K562 (cell line): Measurements from ENCODE around the gene TMEM270. TPM values are rescaled to one million over a fixed set of nuclear protein-coding genes. Genes with fewer than 3 reads are reported as not detected.

Source experiments
- ATAC-seq: fragments of 200-7000 bp; cut with Tn5 transposase; 3 replicates; pipeline ENCODE4 v1.9.1; 2020; ENCODE audit warnings: moderate library complexity
- BruUV-seq: library from RNA; stranded (reverse); fragments of 400-500 nt; replicated peaks from 2 replicates; lab custom pipeline; 2021; lab: Mats Ljungman, UMichigan
- CTCF ChIA-PET: fragments of 300-600 bp; formaldehyde crosslinking; extraction: SDS; loops from one replicate; lab custom pipeline; 2021; ENCODE audit warnings: low intra/inter-chr PET ratio; lab: Yijun Ruan, JAX
- POLR2A ChIA-PET: fragments of 300-600, 350-650 bp; sonication (Branson Sonifier 250); formaldehyde crosslinking; extraction: SDS; loops from one replicate; lab custom pipeline; 2021; ENCODE audit warnings: antibody characterized with exemption, inconsistent platforms; lab: Yijun Ruan, JAX
- DNase-seq, 4 experiments: peaks; one replicate each; pipeline versions ENCODE4 v3.0.0 to v3.0.0-alpha.2; 2011 to 2018; ENCODE audit warnings: low spot score in 3 of 4, mixed read lengths in 3 of 4; ENCODE audit errors: extremely low read depth in 1 of 4
- FAIRE-seq: peaks from 2 replicates; lab custom pipeline; 2011; peaks lifted over from hg19 to GRCh38; lab: Jason Lieb, UNC
- H2AFZ ChIP-seq: 2 replicates; pipeline ENCODE4 v1.6.0; 2011; ENCODE audit warnings: low read depth, low read length, control low read depth, inconsistent platforms
- H3K27ac ChIP-seq: fragments of 200-600 bp; 3 replicates; pipeline ENCODE4 v1.8.0; 2011; ENCODE audit warnings: low read depth, mild to moderate bottlenecking, control low read depth, inconsistent platforms, low read length, moderate library complexity, mixed read lengths; ENCODE audit errors: extremely low read depth
- H3K27me3 ChIP-seq, 2 experiments: fragments of 300-600 bp in 1 of 2; 2 replicates in 1 of 2; 3 replicates in 1 of 2; pipeline versions ENCODE4 v1.6.0 to v1.8.0; 2011; ENCODE audit warnings: inconsistent platforms in 2 of 2, low read length in 2 of 2, mild to moderate bottlenecking in 1 of 2, mixed read lengths in 1 of 2, moderate library complexity in 1 of 2; ENCODE audit not compliant: control insufficient read depth in 2 of 2, insufficient read depth in 2 of 2
- H3K36me3 ChIP-seq: fragments of 300-600 bp; 3 replicates; pipeline ENCODE4 v1.8.0; 2011; ENCODE audit warnings: mild to moderate bottlenecking, low read length, inconsistent platforms; ENCODE audit not compliant: control insufficient read depth, insufficient read depth
- H3K4me1 ChIP-seq, 2 experiments: fragments of 200-600 bp in 1 of 2; replicated peaks in 1 of 2; 2 replicates in 1 of 2; 3 replicates in 1 of 2; pipeline versions ENCODE4 v1.5.1 to v1.8.0; 2011; ENCODE audit warnings: inconsistent platforms in 2 of 2, low read length in 2 of 2, mild to moderate bottlenecking in 1 of 2, mixed read lengths in 1 of 2, moderate library complexity in 1 of 2; ENCODE audit not compliant: control insufficient read depth in 2 of 2, insufficient read depth in 2 of 2
- H3K4me2 ChIP-seq: 2 replicates; pipeline ENCODE4 v1.6.1; 2011; ENCODE audit warnings: low read length, control low read depth, inconsistent platforms, mixed read lengths; ENCODE audit not compliant: insufficient read depth
- H3K4me3 ChIP-seq: fragments of 200-600 bp; sonication (generic), shearing (Covaris generic); 2 replicates; pipeline ENCODE4 v1.5.1; 2016; ENCODE audit warnings: control low read depth, inconsistent platforms
- H3K79me2 ChIP-seq: fragments of 200-600 bp; 3 replicates; pipeline ENCODE4 v1.8.0; 2011; ENCODE audit warnings: low read length, inconsistent platforms; ENCODE audit not compliant: control insufficient read depth, insufficient read depth
- H3K9ac ChIP-seq, 2 experiments: 2 replicates each; pipeline versions ENCODE4 v1.6.0 to v1.6.1; 2011; ENCODE audit warnings: low read depth in 2 of 2, low read length in 2 of 2, control low read depth in 1 of 2, inconsistent platforms in 1 of 2, mild to moderate bottlenecking in 1 of 2, mixed read lengths in 1 of 2; ENCODE audit not compliant: insufficient read depth in 1 of 2
- H3K9me1 ChIP-seq: one replicate; pipeline ENCODE4 v1.6.0; 2011; ENCODE audit warnings: inconsistent platforms, mild to moderate bottlenecking, low read length, moderate library complexity; ENCODE audit not compliant: control insufficient read depth, insufficient read depth
- H3K9me3 ChIP-seq: replicated peaks from 2 replicates; pipeline ENCODE4 v1.5.1; 2011; ENCODE audit warnings: low read depth, low read length, inconsistent platforms; ENCODE audit not compliant: control insufficient read depth, insufficient read depth
- H4K20me1 ChIP-seq: replicated peaks from 2 replicates; pipeline ENCODE4 v1.6.1; 2011; ENCODE audit warnings: low read length, inconsistent platforms, mixed read lengths; ENCODE audit not compliant: control insufficient read depth, insufficient read depth
- NFYB ChIP-seq: IDR thresholded peaks from 2 replicates; pipeline ENCODE4 v1.6.1; 2011; ENCODE audit warnings: mild to moderate bottlenecking, moderate library complexity; ENCODE audit not compliant: insufficient read length; ENCODE audit errors: extremely low read depth
- PHF8 ChIP-seq: fragments of 200-600 bp; sonication (generic); IDR thresholded peaks from 2 replicates; pipeline ENCODE4 v1.6.1; 2012; ENCODE audit warnings: mixed run types, mild to moderate bottlenecking, inconsistent platforms, low read length, moderate library complexity, borderline replicate concordance
- RAD21 ChIP-seq, 2 experiments: fragments of 250-450 bp in 1 of 2; fragments of 450-650 bp in 1 of 2; sonication (Bioruptor Pico) in 1 of 2; formaldehyde crosslinking in 1 of 2; IDR thresholded peaks in 1 of 2; conservative IDR thresholded peaks in 1 of 2; 2 replicates each; pipeline versions ENCODE4 v1.4.0 to v1.8.0; 2020 to 2022; ENCODE audit warnings: mild to moderate bottlenecking in 2 of 2, moderate library complexity in 1 of 2
- ZNF668 ChIP-seq: fragments of 250-450 bp; sonication (Bioruptor Pico); IDR thresholded peaks from 2 replicates; pipeline ENCODE4 v1.8.0; 2022; ENCODE audit warnings: mild to moderate bottlenecking, inconsistent platforms
- WGBS: fragments of 100-300 bp; shearing (Covaris generic); methylation state at CpG from one replicate; pipeline ENCODE4 v1.1.6; 2016; ENCODE audit warnings: low coverage, mixed read lengths; ENCODE audit not compliant: insufficient coverage; ENCODE audit errors: missing lambda C conversion rate; 5-methylcytosine and 5-hydroxymethylcytosine counted together
- in situ Hi-C: fragments of 300-500 bp; cut with MboI; formaldehyde crosslinking; loops from 4 replicates; pipeline ENCODE4 v1.15.0; 2018; ENCODE audit warnings: inconsistent platforms, mixed read lengths
- intact Hi-C: fragments of 100-400 bp; cut with micrococcal nuclease; formaldehyde crosslinking; loops from 2 replicates; pipeline ENCODE4 v1.14.2; 2022
- polyA plus RNA-seq, 8 experiments: library from polyadenylated mRNA; depleted of rRNA in 4 of 8; stranded (reverse) in 5 of 8; unstranded in 3 of 8; fragments of >200 nt; fragmentation: Nextera tagmentation in 2 of 8; fragmentation: Illumina TruSeq in 1 of 8; extraction: Ambion mirVana in 2 of 8; extraction: Trizol in 1 of 8; gene quantifications; 2 replicates each; pipeline versions ENCODE4 v1.2.1 to v1.2.3, GENCODE V29; 2011 to 2014; ENCODE audit warnings: inconsistent platforms in 1 of 8, missing spikeins in 1 of 8
- total RNA-seq, 7 experiments: library from RNA; depleted of rRNA in 6 of 7; stranded (reverse); fragments of >200 nt in 6 of 7; fragmentation: Illumina TruSeq in 2 of 7; extraction: Trizol in 2 of 7; gene quantifications; 2 replicates each; pipeline versions ENCODE4 v1.2.1 to v1.2.3, GENCODE V29; 2011 to 2021; ENCODE audit warnings: low replicate concordance in 1 of 7
- TF ChIP-seq, protein P1 (sequence below): fragments of 450-650 bp; IDR thresholded peaks from 2 replicates; pipeline ENCODE4 v1.6.1; 2017; ENCODE audit warnings: antibody characterized with exemption

The TMEM270 gene
- total and polyA plus RNA-seq, 9 of the 15 experiments (the other 6 are each of a cell fraction or from before 2014, with no cell fraction given): not detected

DNA sequence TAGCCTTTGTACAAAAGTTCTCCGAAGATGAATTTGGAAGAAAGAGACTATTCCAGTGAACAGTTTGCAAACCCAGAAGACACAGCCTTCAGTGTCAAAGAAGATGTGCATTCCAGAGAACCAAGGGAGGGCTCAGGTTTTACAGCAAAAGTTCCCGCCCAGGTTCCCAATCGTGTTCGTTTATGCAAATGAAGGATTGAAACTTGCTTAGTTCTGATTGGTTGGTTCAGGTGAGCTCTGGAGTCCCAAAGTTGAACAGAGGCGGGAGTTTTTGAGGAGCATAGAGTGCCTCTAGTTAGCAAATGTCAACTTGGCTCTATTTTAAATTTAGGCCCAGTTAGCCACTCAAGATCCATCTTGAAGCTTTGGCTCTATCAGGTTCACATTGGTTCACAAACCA, 51.3 kb downstream of the TMEM270 start:
- intact Hi-C loops (no loop called here), in situ Hi-C loops (no loop called here)
- no peak overlapping the region for H3K4me2 ChIP-seq
- no peaks in the 10 kb centered on the region for H3K9me3 ChIP-seq
- BruUV-seq: no TSS peak
- no peak overlapping the region for H2AFZ ChIP-seq
- FAIRE-seq (peak; percentile 32), ATAC-seq (peak; percentile 66), DNase-seq (peak in 2 of 4 experiments; percentile 27 to 31)
- TF ChIP-seq RAD21 (CRISPR knock-in tag; conservative IDR thresholded peaks at IDR 0.05 in 1 of 2, IDR thresholded peaks at IDR 0.05 in 1 of 2): no peak
- TF ChIP-seq, protein P1, sequence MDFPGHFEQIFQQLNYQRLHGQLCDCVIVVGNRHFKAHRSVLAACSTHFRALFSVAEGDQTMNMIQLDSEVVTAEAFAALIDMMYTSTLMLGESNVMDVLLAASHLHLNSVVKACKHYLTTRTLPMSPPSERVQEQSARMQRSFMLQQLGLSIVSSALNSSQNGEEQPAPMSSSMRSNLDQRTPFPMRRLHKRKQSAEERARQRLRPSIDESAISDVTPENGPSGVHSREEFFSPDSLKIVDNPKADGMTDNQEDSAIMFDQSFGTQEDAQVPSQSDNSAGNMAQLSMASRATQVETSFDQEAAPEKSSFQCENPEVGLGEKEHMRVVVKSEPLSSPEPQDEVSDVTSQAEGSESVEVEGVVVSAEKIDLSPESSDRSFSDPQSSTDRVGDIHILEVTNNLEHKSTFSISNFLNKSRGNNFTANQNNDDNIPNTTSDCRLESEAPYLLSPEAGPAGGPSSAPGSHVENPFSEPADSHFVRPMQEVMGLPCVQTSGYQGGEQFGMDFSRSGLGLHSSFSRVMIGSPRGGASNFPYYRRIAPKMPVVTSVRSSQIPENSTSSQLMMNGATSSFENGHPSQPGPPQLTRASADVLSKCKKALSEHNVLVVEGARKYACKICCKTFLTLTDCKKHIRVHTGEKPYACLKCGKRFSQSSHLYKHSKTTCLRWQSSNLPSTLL: no peak
- peak; percentile 11 for TF ChIP-seq NFYB
- no peak for TF ChIP-seq ZNF668 (CRISPR knock-in tag)
- TF ChIP-seq PHF8: no peak
- no peaks in the 10 kb centered on the region; a peak in 1 of 5 replicates for H3K4me1 ChIP-seq
- CTCF ChIA-PET: no interaction called here
- H3K9me1 ChIP-seq: no peaks in the 10 kb centered on the region
- H3K36me3 ChIP-seq: no peaks in the 10 kb centered on the region
- 13% methylated on average over 5 of the region's 5 CpGs for WGBS
- H3K27ac ChIP-seq: no peak overlapping the region
- no peak overlapping the region for H3K9ac ChIP-seq
- POLR2A ChIA-PET: interaction anchor here (0.9 kb wide), 1 partner anchor 10 kb away, joined by 3 read pairs; no protein-coding TSS in a partner anchor
- H3K27me3 ChIP-seq: peaks cover 31 to 60% of the 10 kb centered on the region in 2 experiments
- H3K79me2 ChIP-seq: no peaks in the 10 kb centered on the region
- H3K4me3 ChIP-seq: no peak overlapping the region
- H4K20me1 ChIP-seq: 0 out of 2 replicates have a peak, but pooled peaks cover 3% of the 10 kb centered on the region

Other genes starting within 250 kb of the TMEM270 start
Only the 7 nearest of the 11 such genes appear.
- 170 and 183 TPM in 2 replicates for gene BUD23, start 177.6 kb upstream of the TMEM270 start, total RNA-seq (2014; rRNA removed)
- gene BUD23, start 177.6 kb upstream of the TMEM270 start, total RNA-seq (2014; rRNA removed; fragmentation: Illumina TruSeq; extraction: Trizol): 117 and 124 TPM in 2 replicates
- 123 and 128 TPM in 2 replicates for gene BUD23, start 177.6 kb upstream of the TMEM270 start, total RNA-seq (2015; rRNA removed; fragmentation: Illumina TruSeq; extraction: Trizol)
- 135 and 144 TPM in 2 replicates for gene BUD23, start 177.6 kb upstream of the TMEM270 start, total RNA-seq (2021)
- gene BUD23, start 177.6 kb upstream of the TMEM270 start, polyA plus RNA-seq (2011; rRNA removed): 115 and 168 TPM in 2 replicates
- gene BUD23, start 177.6 kb upstream of the TMEM270 start, polyA plus RNA-seq (2014; fragmentation: Illumina TruSeq; extraction: Trizol): 206 and 216 TPM in 2 replicates
- gene BUD23, start 177.6 kb upstream of the TMEM270 start, polyA plus RNA-seq (2014; fragmentation: Nextera tagmentation; extraction: Ambion mirVana): 100 to 1,000 TPM in 1 of 2 experiments, 10 to 100 TPM in 1; 79.5 to 150 TPM
- 270 and 301 TPM in 2 replicates for gene BUD23, start 177.6 kb upstream of the TMEM270 start, polyA plus RNA-seq (2014; rRNA removed)
- gene STX1A, start 141.5 kb upstream of the TMEM270 start, total RNA-seq (2014; rRNA removed): 9.1 and 9.9 TPM in 2 replicates
- gene STX1A, start 141.5 kb upstream of the TMEM270 start, total RNA-seq (2014; rRNA removed; fragmentation: Illumina TruSeq; extraction: Trizol): 2.3 and 3.9 TPM in 2 replicates
- gene STX1A, start 141.5 kb upstream of the TMEM270 start, total RNA-seq (2015; rRNA removed; fragmentation: Illumina TruSeq; extraction: Trizol): 6.3 and 9.6 TPM in 2 replicates
- 8.0 and 8.9 TPM in 2 replicates for gene STX1A, start 141.5 kb upstream of the TMEM270 start, total RNA-seq (2021)
- 6.7 and 7.5 TPM in 2 replicates for gene STX1A, start 141.5 kb upstream of the TMEM270 start, polyA plus RNA-seq (2011; rRNA removed)
- gene STX1A, start 141.5 kb upstream of the TMEM270 start, polyA plus RNA-seq (2014; fragmentation: Illumina TruSeq; extraction: Trizol): 6.1 and 9.9 TPM in 2 replicates
- gene STX1A, start 141.5 kb upstream of the TMEM270 start, polyA plus RNA-seq (2014; fragmentation: Nextera tagmentation; extraction: Ambion mirVana): under 1 TPM; 0.04 to 0.15 TPM
- gene STX1A, start 141.5 kb upstream of the TMEM270 start, polyA plus RNA-seq (2014; rRNA removed): 11.7 and 15.1 TPM in 2 replicates
- 44.2 and 52.6 TPM in 2 replicates for gene ABHD11, start 122.4 kb upstream of the TMEM270 start, total RNA-seq (2014; rRNA removed)
- gene ABHD11, start 122.4 kb upstream of the TMEM270 start, total RNA-seq (2014; rRNA removed; fragmentation: Illumina TruSeq; extraction: Trizol): 11.7 and 13.2 TPM in 2 replicates
- gene ABHD11, start 122.4 kb upstream of the TMEM270 start, total RNA-seq (2015; rRNA removed; fragmentation: Illumina TruSeq; extraction: Trizol): 17.5 and 17.9 TPM in 2 replicates
- 32.6 and 37.3 TPM in 2 replicates for gene ABHD11, start 122.4 kb upstream of the TMEM270 start, total RNA-seq (2021)
- gene ABHD11, start 122.4 kb upstream of the TMEM270 start, polyA plus RNA-seq (2011; rRNA removed): 18.4 and 18.9 TPM in 2 replicates
- gene ABHD11, start 122.4 kb upstream of the TMEM270 start, polyA plus RNA-seq (2014; fragmentation: Illumina TruSeq; extraction: Trizol): 25.5 and 26.3 TPM in 2 replicates
- gene ABHD11, start 122.4 kb upstream of the TMEM270 start, polyA plus RNA-seq (2014; fragmentation: Nextera tagmentation; extraction: Ambion mirVana): 1 to 10 TPM; 7.7 to 8.6 TPM
- gene ABHD11, start 122.4 kb upstream of the TMEM270 start, polyA plus RNA-seq (2014; rRNA removed): 40.7 and 41.7 TPM in 2 replicates
- gene CLDN3, start 90.9 kb upstream of the TMEM270 start, total RNA-seq (2014; rRNA removed): not detected in 2 replicates
- not detected in 2 replicates for gene CLDN3, start 90.9 kb upstream of the TMEM270 start, total RNA-seq (2014; rRNA removed; fragmentation: Illumina TruSeq; extraction: Trizol)
- not detected in 2 replicates for gene CLDN3, start 90.9 kb upstream of the TMEM270 start, total RNA-seq (2015; rRNA removed; fragmentation: Illumina TruSeq; extraction: Trizol)
- 0.29 TPM in 1 of 2 replicates, not detected in the other for gene CLDN3, start 90.9 kb upstream of the TMEM270 start, total RNA-seq (2021)
- gene CLDN3, start 90.9 kb upstream of the TMEM270 start, polyA plus RNA-seq (2011; rRNA removed): not detected in 2 replicates
- gene CLDN3, start 90.9 kb upstream of the TMEM270 start, polyA plus RNA-seq (2014; fragmentation: Illumina TruSeq; extraction: Trizol): not detected in 2 replicates
- gene CLDN3, start 90.9 kb upstream of the TMEM270 start, polyA plus RNA-seq (2014; fragmentation: Nextera tagmentation; extraction: Ambion mirVana): not detected
- gene CLDN3, start 90.9 kb upstream of the TMEM270 start, polyA plus RNA-seq (2014; rRNA removed): not detected in 2 replicates
- 0.05 and 0.08 TPM in 2 replicates for gene CLDN4, start 30.2 kb upstream of the TMEM270 start, total RNA-seq (2014; rRNA removed)
- gene CLDN4, start 30.2 kb upstream of the TMEM270 start, total RNA-seq (2014; rRNA removed; fragmentation: Illumina TruSeq; extraction: Trizol): 0.06 TPM in 1 of 2 replicates, not detected in the other
- gene CLDN4, start 30.2 kb upstream of the TMEM270 start, total RNA-seq (2015; rRNA removed; fragmentation: Illumina TruSeq; extraction: Trizol): 0.04 and 0.07 TPM in 2 replicates
- gene CLDN4, start 30.2 kb upstream of the TMEM270 start, total RNA-seq (2021): 0.60 and 0.63 TPM in 2 replicates
- 0.06 and 0.37 TPM in 2 replicates for gene CLDN4, start 30.2 kb upstream of the TMEM270 start, polyA plus RNA-seq (2011; rRNA removed)
- gene CLDN4, start 30.2 kb upstream of the TMEM270 start, polyA plus RNA-seq (2014; fragmentation: Illumina TruSeq; extraction: Trizol): 0.10 and 0.21 TPM in 2 replicates
- gene CLDN4, start 30.2 kb upstream of the TMEM270 start, polyA plus RNA-seq (2014; fragmentation: Nextera tagmentation; extraction: Ambion mirVana): not detected
- 0.05 and 0.13 TPM in 2 replicates for gene CLDN4, start 30.2 kb upstream of the TMEM270 start, polyA plus RNA-seq (2014; rRNA removed)
- 0.32 and 0.94 TPM in 2 replicates for gene METTL27, start 18.6 kb upstream of the TMEM270 start, total RNA-seq (2014; rRNA removed)
- gene METTL27, start 18.6 kb upstream of the TMEM270 start, total RNA-seq (2014; rRNA removed; fragmentation: Illumina TruSeq; extraction: Trizol): not detected in 2 replicates
- not detected in 2 replicates for gene METTL27, start 18.6 kb upstream of the TMEM270 start, total RNA-seq (2015; rRNA removed; fragmentation: Illumina TruSeq; extraction: Trizol)
- 0.42 and 0.73 TPM in 2 replicates for gene METTL27, start 18.6 kb upstream of the TMEM270 start, total RNA-seq (2021)
- 0.33 and 0.49 TPM in 2 replicates for gene METTL27, start 18.6 kb upstream of the TMEM270 start, polyA plus RNA-seq (2011; rRNA removed)
- 0.69 TPM in 1 of 2 replicates, not detected in the other for gene METTL27, start 18.6 kb upstream of the TMEM270 start, polyA plus RNA-seq (2014; fragmentation: Illumina TruSeq; extraction: Trizol)
- under 1 TPM in 1 of 2 experiments, not detected in 1; 0.08 TPM for gene METTL27, start 18.6 kb upstream of the TMEM270 start, polyA plus RNA-seq (2014; fragmentation: Nextera tagmentation; extraction: Ambion mirVana)
- 0.35 and 0.82 TPM in 2 replicates for gene METTL27, start 18.6 kb upstream of the TMEM270 start, polyA plus RNA-seq (2014; rRNA removed)
- gene ELN, start 167.0 kb downstream of the TMEM270 start, total RNA-seq (2014; rRNA removed): not detected in 2 replicates
- gene ELN, start 167.0 kb downstream of the TMEM270 start, total RNA-seq (2014; rRNA removed; fragmentation: Illumina TruSeq; extraction: Trizol): not detected in 2 replicates
- gene ELN, start 167.0 kb downstream of the TMEM270 start, total RNA-seq (2015; rRNA removed; fragmentation: Illumina TruSeq; extraction: Trizol): not detected in 2 replicates
- 0.20 TPM in 2 replicates for gene ELN, start 167.0 kb downstream of the TMEM270 start, total RNA-seq (2021)
- gene ELN, start 167.0 kb downstream of the TMEM270 start, polyA plus RNA-seq (2011; rRNA removed): not detected in 2 replicates
- gene ELN, start 167.0 kb downstream of the TMEM270 start, polyA plus RNA-seq (2014; fragmentation: Illumina TruSeq; extraction: Trizol): not detected in 2 replicates
- not detected for gene ELN, start 167.0 kb downstream of the TMEM270 start, polyA plus RNA-seq (2014; fragmentation: Nextera tagmentation; extraction: Ambion mirVana)
- gene ELN, start 167.0 kb downstream of the TMEM270 start, polyA plus RNA-seq (2014; rRNA removed): not detected in 2 replicates